SK-N-SH treated with all-trans-retinoic acid at 6 μM for 48 hours (cell line): ENCODE results near the gene IRF7.

Experiments
- CREB5 ChIP-seq: fragments of 250-450 bp; sonication (Bioruptor Pico); IDR thresholded peaks from 2 replicates; pipeline ENCODE4 v1.5.1; 2020; ENCODE audit warnings: low read depth, mild to moderate bottlenecking, moderate library complexity
- ISL1 ChIP-seq: fragments of 250-450 bp; sonication (Bioruptor Pico); IDR thresholded peaks from 2 replicates; pipeline ENCODE4 v2.1.2; 2022; ENCODE audit warnings: mild to moderate bottlenecking, moderate library complexity
- RARB ChIP-seq: fragments of 250-450 bp; sonication (Bioruptor Pico); IDR thresholded peaks from 2 replicates; pipeline ENCODE4 v1.8.0; 2021; ENCODE audit warnings: mild to moderate bottlenecking, moderate library complexity

GRCh38 chr11:623999-624704, 8.4 kb upstream of the IRF7 start:
- no peak for TF ChIP-seq ISL1 (CRISPR knock-in tag)
- no peak for TF ChIP-seq CREB5 (CRISPR knock-in tag)
- TF ChIP-seq RARB = no peak
